GM12878 (cell line): ENCODE results near the gene AIRE. TPM values are rescaled to one million over a fixed set of nuclear protein-coding genes. Genes with fewer than 3 reads are reported as not detected.

Source experiments
- ASH2L ChIP-seq: fragments of 300-600, 200-600 bp; sonication (generic); IDR thresholded peaks from 2 replicates; pipeline ENCODE4 v1.6.1; 2017; ENCODE audit warnings: low read depth, mild to moderate bottlenecking, borderline replicate concordance
- BCL3 ChIP-seq: IDR thresholded peaks from 2 replicates; pipeline ENCODE4 v1.6.1; 2011; ENCODE audit warnings: borderline replicate concordance, low read depth, mild to moderate bottlenecking, moderate library complexity, low read length; ENCODE audit not compliant: insufficient read depth, poor library complexity, severe bottlenecking
- BMI1 ChIP-seq: fragments of 450-650 bp; IDR thresholded peaks from 2 replicates; pipeline ENCODE4 v1.6.1; 2016; ENCODE audit warnings: mild to moderate bottlenecking, moderate library complexity, borderline replicate concordance
- CBX3 ChIP-seq: fragments of 200-600 bp; sonication (generic); IDR thresholded peaks from 2 replicates; pipeline ENCODE4 v1.6.1; 2016; ENCODE audit warnings: low read depth, borderline replicate concordance
- ETV6 ChIP-seq, 2 experiments: fragments of 450-650 bp in 1 of 2; IDR thresholded peaks in 1 of 2; conservative IDR thresholded peaks in 1 of 2; 2 replicates each; pipeline ENCODE4 v1.6.1; 2014; ENCODE audit warnings: antibody characterized with exemption in 1 of 2, borderline replicate concordance in 1 of 2, low read depth in 1 of 2, mild to moderate bottlenecking in 1 of 2, moderate library complexity in 1 of 2
- JUNB ChIP-seq: IDR thresholded peaks from 2 replicates; pipeline ENCODE4 v1.6.1; 2016; ENCODE audit warnings: antibody characterized with exemption, mild to moderate bottlenecking
- MTA2 ChIP-seq: fragments of 450-650 bp; IDR thresholded peaks from 2 replicates; pipeline ENCODE4 v1.6.1; 2016; ENCODE audit warnings: low read depth, mild to moderate bottlenecking, moderate library complexity
- NFYA ChIP-seq: IDR thresholded peaks from 2 replicates; pipeline ENCODE4 v1.6.1; 2011; ENCODE audit warnings: low read depth, mild to moderate bottlenecking, low read length, improper control_type of control experiment, borderline replicate concordance
- NKRF ChIP-seq: fragments of 450-650 bp; conservative IDR thresholded peaks from 2 replicates; pipeline ENCODE4 v1.6.1; 2017; ENCODE audit warnings: mild to moderate bottlenecking, moderate library complexity
- NR2C1 ChIP-seq: fragments of 450-650 bp; IDR thresholded peaks from 2 replicates; pipeline ENCODE4 v1.6.1; 2017; ENCODE audit warnings: antibody characterized with exemption, mild to moderate bottlenecking, moderate library complexity
- PAX8 ChIP-seq: fragments of 450-650 bp; IDR thresholded peaks from 2 replicates; pipeline ENCODE4 v1.6.1; 2017; ENCODE audit warnings: mild to moderate bottlenecking, moderate library complexity
- POU2F2 ChIP-seq: IDR thresholded peaks from 3 replicates; pipeline ENCODE4 v1.6.1; 2011; ENCODE audit warnings: low read depth, mild to moderate bottlenecking, low read length, borderline replicate concordance
- RB1 ChIP-seq: fragments of 450-650 bp; formaldehyde crosslinking; IDR thresholded peaks from 2 replicates; pipeline ENCODE4 v1.6.1; 2017; ENCODE audit warnings: mild to moderate bottlenecking, borderline replicate concordance
- SIN3A ChIP-seq: IDR thresholded peaks from 2 replicates; pipeline ENCODE4 v1.6.1; 2012; ENCODE audit warnings: low read depth, low read length, improper control_type of control experiment
- SMAD1 ChIP-seq: fragments of 450-650 bp; IDR thresholded peaks from 2 replicates; pipeline ENCODE4 v1.6.1; 2018; ENCODE audit warnings: mild to moderate bottlenecking, low read depth; ENCODE audit not compliant: partially characterized antibody
- SMARCA5 ChIP-seq: fragments of 450-650 bp; IDR thresholded peaks from 2 replicates; pipeline ENCODE4 v1.6.1; 2017; ENCODE audit warnings: mild to moderate bottlenecking
- STAT3 ChIP-seq: IDR thresholded peaks from 2 replicates; pipeline ENCODE4 v1.6.1; 2011; ENCODE audit warnings: low read depth, low read length, improper control_type of control experiment
- TBL1XR1 ChIP-seq: IDR thresholded peaks from 2 replicates; pipeline ENCODE4 v1.6.1; 2012; ENCODE audit warnings: low read depth, low read length, improper control_type of control experiment
- YY1 ChIP-seq: IDR thresholded peaks from 2 replicates; pipeline ENCODE4 v1.6.1; 2011; ENCODE audit warnings: low read depth, mild to moderate bottlenecking, low read length
- ZNF622 ChIP-seq: fragments of 450-650 bp; IDR thresholded peaks from 2 replicates; pipeline ENCODE4 v1.6.1; 2017; ENCODE audit warnings: mild to moderate bottlenecking, inconsistent platforms
- ZSCAN29 ChIP-seq: fragments of 450-650 bp; IDR thresholded peaks from 2 replicates; pipeline ENCODE4 v1.6.1; 2017; ENCODE audit warnings: mild to moderate bottlenecking, moderate library complexity
- polyA plus RNA-seq, 11 experiments: library from polyadenylated mRNA; depleted of rRNA in 4 of 11; unstranded in 6 of 11; stranded (reverse) in 5 of 11; fragments of >200 nt; fragmentation: Nextera tagmentation in 4 of 11; fragmentation: Illumina TruSeq in 1 of 11; extraction: Ambion mirVana in 4 of 11; extraction: Trizol in 1 of 11; gene quantifications; 1 replicate in 1 of 11; 2 replicates in 10 of 11; pipeline versions ENCODE4 v1.2.1 to v1.2.3, GENCODE V29; 2011 to 2016; ENCODE audit warnings: inconsistent platforms in 2 of 11, missing spikeins in 2 of 11, low read depth in 1 of 11
- total RNA-seq, 4 experiments: library from RNA; depleted of rRNA in 3 of 4; stranded (reverse); fragments of >200 nt in 3 of 4; fragmentation: Illumina TruSeq in 1 of 4; extraction: Trizol in 1 of 4; gene quantifications; 2 replicates each; pipeline versions ENCODE4 v1.2.1 to v1.2.3, GENCODE V29; 2013 to 2021
- TF ChIP-seq, protein P1 (sequence below): fragments of 150-350 bp; IDR thresholded peaks from 2 replicates; pipeline ENCODE4 v1.6.1; 2016; ENCODE audit warnings: low read depth, low read length

AIRE gene
- total and polyA plus RNA-seq, 10 of the 15 experiments (the other 5 are each of a cell fraction or from before 2014, with no cell fraction given), result 0.05 to 0.10 TPM; not detected in 8

DNA sequence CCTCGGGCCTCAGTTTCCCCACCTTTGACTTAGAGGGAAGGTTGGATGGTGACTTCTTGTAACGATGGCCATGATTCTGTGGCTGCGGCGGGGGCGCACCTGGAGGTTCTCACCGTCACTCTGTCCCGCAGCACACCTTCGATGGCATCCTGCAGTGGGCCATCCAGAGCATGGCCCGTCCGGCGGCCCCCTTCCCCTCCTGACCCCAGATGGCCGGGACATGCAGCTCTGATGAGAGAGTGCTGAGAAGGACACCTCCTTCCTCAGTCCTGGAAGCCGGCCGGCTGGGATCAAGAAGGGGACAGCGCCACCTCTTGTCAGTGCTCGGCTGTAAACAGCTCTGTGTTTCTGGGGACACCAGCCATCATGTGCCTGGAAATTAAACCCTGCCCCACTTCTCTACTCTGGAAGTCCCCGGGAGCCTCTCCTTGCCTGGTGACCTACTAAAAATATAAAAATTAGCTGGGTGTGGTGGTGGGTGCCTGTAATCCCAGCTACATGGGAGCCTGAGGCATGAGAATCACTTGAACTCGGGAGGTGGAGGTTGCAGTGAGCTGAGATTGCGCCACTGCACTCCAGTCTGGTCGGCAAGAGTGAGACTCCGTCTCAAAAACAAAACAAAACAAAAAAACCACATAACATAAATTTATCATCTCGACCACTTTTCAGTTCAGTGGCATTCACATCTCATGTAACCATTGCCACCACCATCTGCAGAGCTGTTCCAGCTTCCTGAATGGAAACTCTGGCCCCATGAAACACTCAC, 12.0 kb downstream of the AIRE start (continued):
- no peak for TF ChIP-seq SIN3A
- peak; percentile 36; the same call in 1 of the 3 replicates for TF ChIP-seq POU2F2
- TF ChIP-seq SMAD1, result no peak
- TF ChIP-seq BCL3, result no peak
- TF ChIP-seq NR2C1, result no peak
- TF ChIP-seq STAT3, result no peak
- no peak for TF ChIP-seq JUNB
- TF ChIP-seq YY1, result peak; percentile 87
- TF ChIP-seq ETV6 (conservative IDR thresholded peaks at IDR 0.05 in 1 of 2, IDR thresholded peaks at IDR 0.05 in 1 of 2; ENCODE audit: borderline replicate concordance in 1 of 2, low read depth in 1 of 2), result peak in 1 of 2 experiments; percentile 14; a peak in 1 of 4 replicates
- TF ChIP-seq MTA2, result no peak; the same call in 1 of the 2 replicates
- no peak for TF ChIP-seq ZNF622
- TF ChIP-seq, protein P1, sequence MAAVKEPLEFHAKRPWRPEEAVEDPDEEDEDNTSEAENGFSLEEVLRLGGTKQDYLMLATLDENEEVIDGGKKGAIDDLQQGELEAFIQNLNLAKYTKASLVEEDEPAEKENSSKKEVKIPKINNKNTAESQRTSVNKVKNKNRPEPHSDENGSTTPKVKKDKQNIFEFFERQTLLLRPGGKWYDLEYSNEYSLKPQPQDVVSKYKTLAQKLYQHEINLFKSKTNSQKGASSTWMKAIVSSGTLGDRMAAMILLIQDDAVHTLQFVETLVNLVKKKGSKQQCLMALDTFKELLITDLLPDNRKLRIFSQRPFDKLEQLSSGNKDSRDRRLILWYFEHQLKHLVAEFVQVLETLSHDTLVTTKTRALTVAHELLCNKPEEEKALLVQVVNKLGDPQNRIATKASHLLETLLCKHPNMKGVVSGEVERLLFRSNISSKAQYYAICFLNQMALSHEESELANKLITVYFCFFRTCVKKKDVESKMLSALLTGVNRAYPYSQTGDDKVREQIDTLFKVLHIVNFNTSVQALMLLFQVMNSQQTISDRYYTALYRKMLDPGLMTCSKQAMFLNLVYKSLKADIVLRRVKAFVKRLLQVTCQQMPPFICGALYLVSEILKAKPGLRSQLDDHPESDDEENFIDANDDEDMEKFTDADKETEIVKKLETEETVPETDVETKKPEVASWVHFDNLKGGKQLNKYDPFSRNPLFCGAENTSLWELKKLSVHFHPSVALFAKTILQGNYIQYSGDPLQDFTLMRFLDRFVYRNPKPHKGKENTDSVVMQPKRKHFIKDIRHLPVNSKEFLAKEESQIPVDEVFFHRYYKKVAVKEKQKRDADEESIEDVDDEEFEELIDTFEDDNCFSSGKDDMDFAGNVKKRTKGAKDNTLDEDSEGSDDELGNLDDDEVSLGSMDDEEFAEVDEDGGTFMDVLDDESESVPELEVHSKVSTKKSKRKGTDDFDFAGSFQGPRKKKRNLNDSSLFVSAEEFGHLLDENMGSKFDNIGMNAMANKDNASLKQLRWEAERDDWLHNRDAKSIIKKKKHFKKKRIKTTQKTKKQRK, result no peak
- TF ChIP-seq CBX3, result no peak
- TF ChIP-seq BMI1, result no peak
- TF ChIP-seq RB1, result peak; percentile 50; the same call in 1 of the 2 replicates
- TF ChIP-seq NKRF, result no peak
- TF ChIP-seq ASH2L, result no peak
- TF ChIP-seq TBL1XR1, result peak; percentile 67; the same call in 1 of the 2 replicates
- TF ChIP-seq NFYA, result no peak
- peak; percentile 28 for TF ChIP-seq SMARCA5
- TF ChIP-seq PAX8, result no peak
- no peak for TF ChIP-seq ZSCAN29
